ENCODE results near the gene CD276. TPM values are rescaled to one million over a fixed set of nuclear protein-coding genes. Genes with fewer than 3 reads are reported as not detected.

CD276 gene
- total and polyA plus RNA-seq, 5 donors, result 35.4 to 72.8 (median 40.8) TPM

DNA sequence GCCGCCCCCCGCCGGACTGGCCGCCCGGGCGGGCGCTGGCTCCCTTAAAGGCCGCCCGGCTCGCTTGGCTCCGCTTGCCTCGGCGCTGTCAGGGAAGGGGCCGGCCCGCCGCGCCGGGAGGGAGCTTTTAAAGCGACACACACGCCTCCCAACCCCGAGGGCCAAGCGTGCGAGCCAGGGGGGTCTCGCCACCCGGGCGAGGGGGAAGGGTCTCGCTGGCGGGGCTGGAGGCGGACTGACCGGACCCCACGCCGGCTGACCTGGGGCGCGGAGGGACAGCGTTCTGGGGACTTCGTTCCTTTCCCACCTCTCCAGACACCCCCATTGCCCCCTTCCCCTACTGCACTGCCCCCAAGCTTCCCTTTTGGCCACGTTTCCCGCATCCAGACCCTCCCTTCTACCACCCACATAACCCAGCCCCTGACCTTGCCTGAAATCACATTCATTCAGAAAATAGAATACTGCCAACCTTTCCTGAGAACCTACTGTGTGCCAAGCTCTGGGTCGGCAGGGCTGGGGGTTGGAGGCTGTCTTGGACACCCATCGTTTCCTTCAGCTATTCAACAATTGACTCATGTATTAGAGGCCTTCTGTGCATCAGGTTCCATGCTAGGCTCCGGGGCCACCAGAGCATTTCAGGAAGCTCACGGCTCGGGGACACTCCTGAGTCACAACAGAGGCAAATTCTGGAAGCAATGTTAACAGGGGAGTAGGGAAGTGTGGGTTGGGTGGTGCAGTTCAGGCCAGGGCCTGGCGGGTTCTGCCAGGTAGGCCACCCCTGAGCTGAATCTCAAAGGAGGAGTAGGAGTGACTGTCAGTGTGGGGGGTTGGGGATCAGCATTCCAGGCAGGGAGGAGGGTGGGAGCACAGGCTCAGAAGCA is 69.3 kb downstream of the CD276 start, which contains the start of gene INSYN1:
Gene INSYN1 (minus strand): TSS at position 102 of the 881 bp plus-strand sequence. CDS start 2,221 bp downstream, outside the sequence.
- 9% methylated on average over 44 of the region's 44 CpGs for WGBS
- Histone ChIP-seq H3K4me1 (ENCODE audit: control insufficient read depth, insufficient read depth, low read length) (peaks cover 4% of the 10 kb centered on the region), H3K27ac (ENCODE audit: low read length) (no peak within 1 kb of the TSS), H3K4me3 (ENCODE audit: low read length) (peak within 1 kb of the TSS; percentile 88), H3K27me3 (ENCODE audit: control insufficient read depth, insufficient read depth) (no peaks in the 10 kb centered on the region), H3K9me3 (ENCODE audit: control insufficient read depth, low read length) (no peaks in the 10 kb centered on the region)
- DNase-seq, result peak; percentile 68 to 90 (median 89)
- peak; percentile 66 to 69 for ATAC-seq
- intact Hi-C loops (cut with DNase I), result loop anchor here in 1 of 4 donors (10.0 kb wide), 1 partner anchor 101 kb away; no protein-coding TSS in a partner anchor

DNA sequence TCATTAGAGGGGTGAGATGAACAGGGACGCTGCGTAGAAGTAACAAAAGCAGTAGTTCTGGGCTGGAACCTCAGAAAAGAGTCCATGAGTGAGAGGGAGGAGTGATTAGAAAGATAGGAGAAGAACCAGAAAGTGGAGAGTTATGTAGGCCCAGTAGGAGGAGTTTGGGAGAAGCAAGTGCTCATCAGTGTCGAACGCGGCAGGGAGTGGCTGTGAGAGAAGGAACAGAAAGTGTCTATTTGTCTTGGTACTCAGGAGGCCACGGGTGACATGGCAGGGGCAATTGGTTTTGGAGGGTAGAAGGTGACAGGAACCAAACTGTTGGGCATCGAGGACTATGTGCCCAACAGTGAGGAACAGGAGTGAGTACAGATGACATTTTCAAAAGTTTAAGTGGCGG is 70.3 kb downstream of the CD276 start:
- ATAC-seq, result no peak
- H3K27me3 ChIP-seq (ENCODE audit: control insufficient read depth, insufficient read depth), result no peaks in the 10 kb centered on the region
- H3K27ac ChIP-seq (ENCODE audit: low read length), result no peak overlapping the region
- DNase-seq, result no peak
- intact Hi-C loops (cut with DNase I), result loop anchor here in 1 of 4 donors (10.0 kb wide), 1 partner anchor 100 kb away; no protein-coding TSS in a partner anchor
- H3K4me3 ChIP-seq (ENCODE audit: low read length), result no peak overlapping the region
- H3K4me1 ChIP-seq (ENCODE audit: control insufficient read depth, insufficient read depth, low read length), result peaks cover 4% of the 10 kb centered on the region
- no peaks in the 10 kb centered on the region for H3K9me3 ChIP-seq (ENCODE audit: control insufficient read depth, low read length)
- 68% methylated on average over 8 of the region's 8 CpGs for WGBS

DNA sequence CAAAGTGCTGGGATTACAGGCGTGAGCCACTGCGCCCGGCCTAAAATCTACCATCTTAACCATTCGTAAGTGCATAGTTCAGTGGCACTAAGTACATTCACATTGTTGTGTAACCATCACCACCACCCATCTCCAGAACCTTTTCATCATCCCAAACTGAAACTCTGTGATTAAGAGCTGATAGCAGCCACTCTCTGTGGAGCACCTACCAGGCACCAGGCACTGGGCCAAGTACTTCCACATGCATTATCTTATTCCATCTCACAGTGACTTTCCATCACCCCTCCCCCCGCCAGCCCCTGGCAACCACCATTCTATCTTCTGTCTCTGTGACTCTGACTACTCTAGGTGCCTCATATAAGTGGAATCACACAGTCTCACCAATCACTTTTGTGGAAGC is 71.3 kb downstream of the CD276 start:
- Histone ChIP-seq H3K4me1 (ENCODE audit: control insufficient read depth, insufficient read depth, low read length) (peaks cover 4% of the 10 kb centered on the region), H3K27me3 (ENCODE audit: control insufficient read depth, insufficient read depth) (no peaks in the 10 kb centered on the region), H3K9me3 (ENCODE audit: control insufficient read depth, low read length) (no peaks in the 10 kb centered on the region), H3K27ac (ENCODE audit: low read length) (no peak overlapping the region), H3K4me3 (ENCODE audit: low read length) (no peak overlapping the region)
- DNase-seq, result no peak
- 91% methylated on average over 5 of the region's 5 CpGs for WGBS
- intact Hi-C loops (cut with DNase I), result loop anchor here in 1 of 4 donors (10.0 kb wide), 1 partner anchor 99 kb away; no protein-coding TSS in a partner anchor
- ATAC-seq, result no peak

DNA sequence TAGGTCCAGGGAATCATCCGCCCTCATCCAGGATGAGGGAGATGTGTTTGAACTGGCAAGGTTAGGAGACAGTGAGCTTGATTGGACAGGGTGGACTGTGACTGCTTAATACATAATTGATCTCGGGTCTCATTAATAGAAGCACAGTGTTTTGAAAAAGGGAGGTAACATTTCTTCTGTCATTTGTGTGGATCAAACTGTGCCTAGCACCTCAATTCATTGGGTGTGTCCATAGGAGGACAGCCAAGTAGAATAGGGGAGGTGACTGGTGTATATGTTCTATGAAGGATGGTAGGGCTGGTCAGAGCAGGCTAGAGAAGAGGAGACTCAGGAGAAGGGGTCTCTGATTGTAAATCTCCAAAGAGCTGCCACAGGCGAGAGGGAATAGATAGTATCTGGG is 71.8 kb downstream of the CD276 start:
- intact Hi-C loops (cut with DNase I), result loop anchor here in 1 of 4 donors (10.0 kb wide), 1 partner anchor 99 kb away; no protein-coding TSS in a partner anchor
- Histone ChIP-seq H3K27ac (ENCODE audit: low read length) (no peak overlapping the region), H3K27me3 (ENCODE audit: control insufficient read depth, insufficient read depth) (no peaks in the 10 kb centered on the region), H3K4me1 (ENCODE audit: control insufficient read depth, insufficient read depth, low read length) (peaks cover 3% of the 10 kb centered on the region), H3K9me3 (ENCODE audit: control insufficient read depth, low read length) (no peaks in the 10 kb centered on the region), H3K4me3 (ENCODE audit: low read length) (no peak overlapping the region)
- DNase-seq (no peak), ATAC-seq (no peak)
- 89% methylated on average over 3 of the region's 3 CpGs for WGBS

DNA sequence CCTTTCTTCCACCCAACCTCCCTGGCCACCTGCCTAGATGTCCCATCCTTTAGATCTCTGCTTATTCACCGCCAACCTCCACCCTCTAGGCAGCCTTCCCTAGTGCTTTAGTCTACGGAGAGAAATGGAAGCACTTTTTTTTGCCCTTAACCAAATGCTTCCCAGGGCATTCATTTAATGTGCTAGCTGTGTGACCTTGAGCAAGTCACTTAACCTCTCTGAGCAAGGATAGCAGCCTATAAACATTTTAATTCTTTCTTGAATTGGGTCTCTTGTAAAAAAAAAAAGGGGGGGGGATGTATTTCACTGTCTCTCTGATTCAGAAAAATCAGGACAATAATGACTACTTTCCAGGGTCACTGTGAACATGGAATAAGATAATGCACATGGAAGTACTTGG is 72.2 kb downstream of the CD276 start:
- intact Hi-C loops (cut with DNase I), result loop anchor here in 1 of 4 donors (10.0 kb wide), 1 partner anchor 98 kb away; no protein-coding TSS in a partner anchor
- DNase-seq, result no peak
- H3K27me3 ChIP-seq (ENCODE audit: control insufficient read depth, insufficient read depth), result no peaks in the 10 kb centered on the region
- WGBS, result 75% methylated on average over 2 of the region's 2 CpGs
- H3K9me3 ChIP-seq (ENCODE audit: control insufficient read depth, low read length), result no peaks in the 10 kb centered on the region
- ATAC-seq, result no peak
- no peak overlapping the region for H3K27ac ChIP-seq (ENCODE audit: low read length)
- H3K4me3 ChIP-seq (ENCODE audit: low read length), result no peak overlapping the region
- H3K4me1 ChIP-seq (ENCODE audit: control insufficient read depth, insufficient read depth, low read length), result peaks cover 2% of the 10 kb centered on the region

DNA sequence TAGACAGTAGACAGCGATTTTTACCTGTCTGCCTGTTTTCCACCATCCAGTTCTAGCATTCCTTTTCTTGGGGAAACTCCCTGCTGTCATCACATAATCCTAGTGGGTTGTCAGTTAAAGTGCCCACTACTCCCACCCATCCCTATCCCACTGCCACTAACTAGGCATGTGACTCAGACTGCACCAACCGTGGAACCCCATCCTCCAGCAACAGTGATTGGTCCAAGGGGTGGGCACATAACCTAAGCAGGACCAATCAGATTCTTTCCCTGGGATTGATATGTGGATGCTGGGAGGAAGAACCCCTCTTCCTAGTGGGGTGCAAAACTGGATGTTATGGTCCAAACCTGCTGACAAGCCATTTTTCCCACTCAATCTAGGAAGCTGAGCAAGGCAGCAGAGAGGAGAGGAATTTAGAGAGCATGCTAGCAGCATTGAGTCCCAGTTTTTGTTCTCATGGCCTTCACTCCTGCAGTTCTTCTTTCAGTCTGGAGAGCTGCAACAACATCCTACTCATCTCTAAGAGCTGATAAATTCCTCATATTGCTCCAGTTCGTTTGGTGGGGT is 72.8 kb downstream of the CD276 start:
- Histone ChIP-seq H3K27ac (ENCODE audit: low read length) (no peak overlapping the region), H3K9me3 (ENCODE audit: control insufficient read depth, low read length) (no peaks in the 10 kb centered on the region), H3K4me1 (ENCODE audit: control insufficient read depth, insufficient read depth, low read length) (peaks cover 2% of the 10 kb centered on the region), H3K27me3 (ENCODE audit: control insufficient read depth, insufficient read depth) (no peaks in the 10 kb centered on the region), H3K4me3 (ENCODE audit: low read length) (no peak overlapping the region)
- DNase-seq (no peak), ATAC-seq (no peak)
- intact Hi-C loops (cut with DNase I), result loop anchor here in 1 of 4 donors (10.0 kb wide), 1 partner anchor 98 kb away; no protein-coding TSS in a partner anchor
- 55% methylated on average over 3 of the region's 3 CpGs for WGBS

- H3K27ac ChIP-seq (ENCODE audit: low read length), result no peak overlapping the region
- H3K27me3 ChIP-seq (ENCODE audit: control insufficient read depth, insufficient read depth), result no peaks in the 10 kb centered on the region
- ATAC-seq (no peak), DNase-seq (no peak)
- H3K9me3 ChIP-seq (ENCODE audit: control insufficient read depth, low read length), result no peaks in the 10 kb centered on the region
- intact Hi-C loops (cut with DNase I), result loop anchor here in 1 of 4 donors (10.0 kb wide), 1 partner anchor 97 kb away; no protein-coding TSS in a partner anchor
- H3K4me1 ChIP-seq (ENCODE audit: control insufficient read depth, insufficient read depth, low read length), result peaks cover 2% of the 10 kb centered on the region
- H3K4me3 ChIP-seq (ENCODE audit: low read length), result no peak overlapping the region
Measured at GRCh38 chr15:73757571-73757970, 73.4 kb downstream of the CD276 start.

GRCh38 chr15:73758461-73758860 is 74.3 kb downstream of the CD276 start:
- WGBS, result 70% methylated on average over 5 of the region's 5 CpGs
- intact Hi-C loops (cut with DNase I), result loop anchor here in 1 of 4 donors (10.0 kb wide), 1 partner anchor 96 kb away; no protein-coding TSS in a partner anchor
- Histone ChIP-seq H3K4me3 (ENCODE audit: low read length) (no peak overlapping the region), H3K27ac (ENCODE audit: low read length) (no peak overlapping the region), H3K4me1 (ENCODE audit: control insufficient read depth, insufficient read depth, low read length) (no peaks in the 10 kb centered on the region), H3K27me3 (ENCODE audit: control insufficient read depth, insufficient read depth) (no peaks in the 10 kb centered on the region), H3K9me3 (ENCODE audit: control insufficient read depth, low read length) (no peaks in the 10 kb centered on the region)
- ATAC-seq (no peak), DNase-seq (peak in 1 of 3 donors; percentile 16)

- ATAC-seq, result no peak
- intact Hi-C loops (cut with DNase I), result no loop called here
- DNase-seq, result no peak
- Histone ChIP-seq H3K27ac (ENCODE audit: low read length) (no peak overlapping the region), H3K27me3 (ENCODE audit: control insufficient read depth, insufficient read depth) (no peaks in the 10 kb centered on the region), H3K9me3 (ENCODE audit: control insufficient read depth, low read length) (no peaks in the 10 kb centered on the region), H3K4me1 (ENCODE audit: control insufficient read depth, insufficient read depth, low read length) (peaks cover 10% of the 10 kb centered on the region), H3K4me3 (ENCODE audit: low read length) (no peak overlapping the region)
- 44% methylated on average over 11 of the region's 11 CpGs for WGBS
Measured at GRCh38 chr15:73760330-73761329, 76.4 kb downstream of the CD276 start.

- Histone ChIP-seq H3K27ac (ENCODE audit: low read length) (no peak overlapping the region), H3K4me3 (ENCODE audit: low read length) (no peak overlapping the region), H3K9me3 (ENCODE audit: control insufficient read depth, low read length) (no peaks in the 10 kb centered on the region), H3K27me3 (ENCODE audit: control insufficient read depth, insufficient read depth) (no peaks in the 10 kb centered on the region), H3K4me1 (ENCODE audit: control insufficient read depth, insufficient read depth, low read length) (peaks cover 10% of the 10 kb centered on the region)
- DNase-seq (peak; percentile 49 to 84 (median 82)), ATAC-seq (peak; percentile 79 to 90)
- intact Hi-C loops (cut with DNase I), result no loop called here
- WGBS, result 35% methylated on average over 3 of the region's 3 CpGs
Measured at GRCh38 chr15:73763931-73764330, 79.7 kb downstream of the CD276 start.

All from right cardiac atrium (tissue), 5 donors.